AG08396 (cell line): ENCODE data around the gene ZNF146.
A peak's percentile ranks its signal among the peaks of the same experiment; 100 is the strongest.
"Not testable (repeated sequence)": the region's sequence is repeated elsewhere in the genome, so short reads cannot be mapped to it uniquely, and the experiment has no call there.

ENCODE experiments used
- DNase-seq: peaks from one replicate; pipeline ENCODE4 v3.0.0; 2012; ENCODE audit warnings: low spot score, mixed read lengths

ZNF146 gene

DNA sequence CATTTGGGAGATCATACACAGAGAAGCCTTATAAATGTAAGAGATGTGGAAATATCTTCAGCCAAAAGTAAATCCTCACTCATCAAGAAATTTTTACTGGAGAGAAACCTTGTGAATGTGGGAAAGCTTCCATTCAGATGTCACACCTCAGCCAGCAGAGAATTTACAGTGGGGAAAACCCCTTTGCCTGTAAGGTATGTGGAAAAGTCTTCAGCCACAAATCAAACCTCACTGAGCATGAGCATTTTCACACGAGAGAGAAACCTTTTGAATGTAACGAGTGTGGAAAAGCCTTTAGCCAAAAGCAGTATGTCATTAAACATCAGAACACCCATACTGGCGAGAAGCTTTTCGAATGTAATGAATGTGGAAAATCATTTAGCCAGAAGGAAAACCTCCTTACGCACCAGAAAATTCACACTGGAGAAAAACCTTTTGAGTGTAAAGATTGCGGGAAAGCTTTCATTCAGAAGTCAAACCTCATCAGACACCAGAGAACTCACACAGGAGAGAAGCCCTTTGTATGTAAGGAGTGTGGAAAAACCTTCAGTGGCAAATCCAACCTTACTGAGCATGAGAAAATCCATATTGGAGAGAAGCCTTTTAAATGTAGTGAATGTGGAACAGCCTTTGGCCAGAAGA lies 21.5 kb downstream of the ZNF146 start:
- no peak for DNase-seq

DNA sequence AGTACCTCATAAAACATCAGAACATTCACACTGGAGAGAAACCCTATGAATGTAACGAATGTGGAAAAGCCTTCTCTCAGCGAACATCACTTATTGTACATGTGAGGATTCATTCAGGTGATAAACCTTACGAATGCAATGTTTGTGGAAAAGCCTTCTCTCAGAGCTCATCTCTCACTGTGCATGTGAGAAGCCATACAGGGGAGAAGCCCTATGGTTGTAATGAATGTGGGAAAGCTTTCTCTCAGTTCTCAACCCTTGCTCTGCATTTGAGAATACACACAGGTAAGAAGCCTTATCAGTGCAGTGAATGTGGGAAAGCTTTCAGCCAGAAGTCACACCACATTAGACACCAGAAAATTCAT lies 22.0 kb downstream of the ZNF146 start:
- no peak for DNase-seq

DNA sequence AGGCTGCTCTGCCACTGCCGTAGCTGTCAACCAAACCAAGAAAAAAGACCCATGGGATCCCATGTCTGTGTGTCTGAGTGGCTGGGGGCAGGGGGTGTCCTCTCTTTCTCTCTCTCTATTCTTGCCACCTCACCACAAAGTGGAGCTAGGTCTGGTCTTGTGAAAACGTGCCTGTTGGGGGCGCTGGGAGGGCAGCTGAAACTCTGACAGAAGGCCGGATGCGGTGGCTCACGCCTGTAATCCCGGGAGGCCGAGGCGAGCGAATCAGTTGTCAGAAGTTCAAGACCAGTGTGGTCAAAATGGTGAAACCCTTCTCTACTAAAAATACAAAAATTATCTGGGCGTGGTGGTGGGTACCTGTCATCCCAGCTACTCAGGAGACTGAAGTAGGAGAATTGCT lies 29.2 kb downstream of the ZNF146 start:
- DNase-seq = no peak

DNA sequence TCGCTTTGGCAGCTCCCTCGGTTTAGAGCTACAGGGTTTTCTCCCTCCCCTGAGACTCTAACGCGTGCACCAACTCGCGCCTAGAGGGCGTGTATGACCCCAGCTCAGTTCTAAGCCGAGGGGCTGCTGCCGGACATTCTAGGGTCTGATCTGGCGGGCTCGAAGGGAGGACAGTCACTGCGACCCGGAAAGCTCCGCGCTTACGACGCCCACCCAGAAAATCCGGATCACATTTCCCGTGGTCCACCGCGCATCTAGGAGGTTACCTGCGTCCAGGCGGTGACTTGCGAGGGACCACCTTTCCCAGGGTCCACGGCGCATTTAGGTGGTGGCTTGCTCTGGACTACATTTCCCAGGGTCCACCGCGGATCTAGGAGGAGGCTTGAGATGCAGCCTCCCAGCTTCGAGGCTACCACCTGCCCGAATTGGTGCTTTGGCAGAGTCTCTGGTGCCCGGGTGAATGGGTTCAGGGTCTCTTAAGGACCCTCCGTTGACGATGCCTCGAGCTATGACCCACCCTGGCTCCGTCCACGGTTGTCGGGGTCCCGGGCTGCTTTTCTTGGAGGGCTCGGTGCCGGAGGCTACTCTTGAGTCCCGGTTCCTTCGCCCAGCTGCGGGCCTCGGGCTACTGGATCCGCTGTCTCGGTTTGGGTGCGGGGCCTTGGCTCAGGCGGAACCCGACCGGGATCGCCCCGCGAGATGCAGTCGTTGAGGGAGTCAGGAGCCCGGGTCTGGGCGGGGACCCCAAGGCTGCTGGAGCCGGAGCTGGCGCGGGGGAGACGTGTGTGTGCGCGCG lies 30.5 kb downstream of the ZNF146 start:
- DNase-seq = peak; percentile 65

DNA sequence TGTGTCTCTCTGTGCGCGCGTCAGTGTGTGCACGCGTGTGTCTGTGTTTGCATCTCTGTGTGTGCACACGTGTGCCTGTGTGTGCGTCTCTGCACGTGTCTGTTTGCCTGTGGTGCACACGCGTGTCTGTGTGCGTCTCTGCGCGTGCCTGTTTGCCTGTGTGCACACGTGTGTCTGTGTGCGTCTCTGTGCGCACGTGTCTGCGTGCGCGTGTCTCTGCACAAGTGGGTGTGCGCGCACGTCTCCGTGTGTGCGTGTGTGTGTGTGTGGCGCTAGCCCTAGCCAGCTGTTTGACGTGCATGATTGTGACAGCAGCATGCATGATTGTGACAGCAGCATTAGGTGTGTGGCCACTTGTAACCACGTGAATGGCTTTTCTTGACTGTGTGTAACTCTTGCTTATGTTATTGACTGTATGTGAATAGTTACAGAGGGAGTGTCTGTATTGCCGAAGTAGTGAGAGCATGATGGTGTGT lies 31.1 kb downstream of the ZNF146 start:
- no peak for DNase-seq

DNA sequence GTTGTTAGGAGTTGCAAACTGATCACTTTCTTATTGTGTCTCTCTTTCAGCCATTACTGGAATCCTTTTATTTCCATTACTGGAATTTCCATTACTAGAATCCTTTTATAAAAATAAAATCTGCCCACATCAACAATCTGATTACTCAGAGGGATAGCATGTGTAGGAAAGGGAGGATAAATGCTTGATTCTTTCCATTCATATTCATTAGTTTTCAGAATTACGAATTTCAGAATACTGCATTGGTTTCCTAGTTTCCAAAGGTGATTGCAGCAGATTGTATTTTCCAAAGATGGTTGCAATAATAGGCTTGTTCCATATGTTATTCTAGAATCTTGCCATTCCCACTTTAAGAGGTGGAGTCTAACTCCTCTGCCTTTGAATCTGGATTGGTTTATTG lies 37.1 kb downstream of the ZNF146 start:
- DNase-seq = no peak

DNA sequence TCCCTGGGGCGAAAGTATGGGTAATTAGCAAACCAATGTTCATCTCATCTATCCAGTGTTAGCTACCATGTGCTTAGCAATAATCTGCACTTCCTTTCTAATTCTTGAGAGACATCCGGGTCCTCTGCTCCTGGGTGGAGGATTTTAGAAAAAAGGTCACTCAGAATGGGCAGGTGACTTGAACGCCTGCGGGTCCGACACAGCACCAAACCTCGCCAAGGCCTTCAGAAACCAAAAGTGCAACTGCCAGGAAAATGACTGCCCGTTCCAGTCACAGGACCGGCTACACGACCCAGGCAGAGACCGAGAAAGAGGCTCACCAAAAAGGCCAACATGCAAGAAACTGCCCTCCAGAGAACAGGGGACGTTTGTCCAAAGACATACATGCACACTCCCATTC lies 39.9 kb downstream of the ZNF146 start:
- DNase-seq = no peak

DNA sequence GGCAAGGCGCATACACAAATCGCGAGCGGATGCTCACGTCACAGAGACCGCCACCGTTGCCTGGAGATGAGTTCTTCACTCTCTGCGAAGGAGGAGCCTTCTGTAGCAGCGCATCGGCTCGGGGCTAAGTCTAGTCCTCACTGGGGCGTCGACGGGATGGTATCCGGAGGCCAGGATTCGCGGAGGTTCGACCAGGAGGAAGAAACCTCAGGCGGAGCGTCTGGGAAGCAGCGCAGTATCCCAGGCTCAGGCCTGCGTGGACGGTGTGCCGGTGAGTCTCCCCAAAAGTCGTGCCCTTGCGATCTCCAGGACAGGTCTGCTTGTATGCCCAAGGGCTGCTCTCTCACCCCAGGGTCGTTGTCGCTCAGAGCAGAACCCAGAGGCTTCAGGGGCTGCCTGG lies 40.4 kb downstream of the ZNF146 start:
- no peak for DNase-seq

DNA sequence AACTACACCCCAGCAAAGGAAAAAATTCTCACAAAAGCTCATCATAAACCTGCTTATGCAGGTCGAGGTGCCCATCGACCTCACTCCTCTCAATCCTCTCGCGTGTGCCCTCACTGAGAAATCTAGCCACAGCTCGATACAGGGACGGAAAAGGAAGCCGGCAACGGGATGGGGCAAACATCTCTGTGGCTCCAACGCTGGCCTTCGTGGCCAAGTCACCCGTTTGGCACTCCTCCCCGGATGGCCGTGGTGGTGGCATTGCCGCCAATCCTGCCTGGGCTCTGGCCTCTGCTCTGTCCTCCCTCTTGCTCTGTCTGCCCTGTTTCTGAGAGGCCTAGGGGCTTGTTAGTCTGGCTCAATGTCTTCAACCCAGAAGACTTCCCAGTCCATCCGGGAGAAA lies 41.2 kb downstream of the ZNF146 start:
- DNase-seq = no peak

DNA sequence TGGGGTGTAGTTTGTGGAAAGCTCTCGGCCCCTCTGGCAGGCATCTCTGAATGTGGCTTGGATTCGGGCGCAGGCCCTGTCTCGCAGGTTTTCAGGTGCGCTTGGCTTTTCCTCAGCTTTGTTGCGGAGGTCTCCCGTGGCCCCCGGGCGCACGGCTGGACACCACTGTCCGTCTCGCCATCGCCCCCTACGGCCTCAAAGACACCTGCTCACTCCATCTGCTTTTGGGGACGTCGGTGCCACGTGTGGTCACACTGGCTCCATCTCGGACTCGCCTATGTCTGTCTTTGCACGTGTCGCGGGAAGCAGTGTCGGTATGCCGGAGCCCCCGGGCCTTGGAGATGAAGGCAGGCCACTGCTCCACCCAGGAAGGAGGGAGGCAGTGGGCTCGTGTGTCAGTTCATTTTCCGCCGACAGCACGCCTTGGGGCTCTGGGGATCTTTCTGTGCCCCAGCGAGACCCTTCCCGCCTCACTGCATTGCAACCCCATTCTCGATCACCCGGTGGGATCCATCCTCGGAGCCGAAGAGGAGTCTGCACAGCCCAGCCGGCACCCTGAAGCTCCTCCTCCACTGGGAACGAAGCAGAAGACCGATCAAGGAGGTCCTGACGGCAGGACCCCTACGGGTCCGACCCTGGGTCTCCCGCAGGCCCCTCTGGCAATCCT lies 42.1 kb downstream of the ZNF146 start:
- DNase-seq = no peak

DNA sequence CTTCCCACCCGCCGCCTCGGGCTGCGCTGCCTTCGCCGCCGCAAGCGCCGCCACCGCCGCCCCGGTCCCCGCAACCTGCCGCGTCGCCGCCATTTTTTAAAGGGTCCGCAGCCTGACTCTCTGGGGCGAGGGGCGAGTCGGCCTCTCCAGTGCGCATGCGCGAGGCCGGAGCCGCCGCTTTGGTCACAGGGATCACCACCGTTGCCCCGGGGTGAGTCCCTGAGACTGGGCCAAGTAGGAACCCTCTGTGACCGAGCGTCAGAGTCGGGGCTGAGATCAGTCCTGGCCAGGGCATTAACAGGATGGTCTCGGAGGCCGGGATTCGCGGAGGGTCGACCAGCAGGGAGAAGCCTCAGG lies 42.6 kb downstream of the ZNF146 start:
- DNase-seq = no peak

DNA sequence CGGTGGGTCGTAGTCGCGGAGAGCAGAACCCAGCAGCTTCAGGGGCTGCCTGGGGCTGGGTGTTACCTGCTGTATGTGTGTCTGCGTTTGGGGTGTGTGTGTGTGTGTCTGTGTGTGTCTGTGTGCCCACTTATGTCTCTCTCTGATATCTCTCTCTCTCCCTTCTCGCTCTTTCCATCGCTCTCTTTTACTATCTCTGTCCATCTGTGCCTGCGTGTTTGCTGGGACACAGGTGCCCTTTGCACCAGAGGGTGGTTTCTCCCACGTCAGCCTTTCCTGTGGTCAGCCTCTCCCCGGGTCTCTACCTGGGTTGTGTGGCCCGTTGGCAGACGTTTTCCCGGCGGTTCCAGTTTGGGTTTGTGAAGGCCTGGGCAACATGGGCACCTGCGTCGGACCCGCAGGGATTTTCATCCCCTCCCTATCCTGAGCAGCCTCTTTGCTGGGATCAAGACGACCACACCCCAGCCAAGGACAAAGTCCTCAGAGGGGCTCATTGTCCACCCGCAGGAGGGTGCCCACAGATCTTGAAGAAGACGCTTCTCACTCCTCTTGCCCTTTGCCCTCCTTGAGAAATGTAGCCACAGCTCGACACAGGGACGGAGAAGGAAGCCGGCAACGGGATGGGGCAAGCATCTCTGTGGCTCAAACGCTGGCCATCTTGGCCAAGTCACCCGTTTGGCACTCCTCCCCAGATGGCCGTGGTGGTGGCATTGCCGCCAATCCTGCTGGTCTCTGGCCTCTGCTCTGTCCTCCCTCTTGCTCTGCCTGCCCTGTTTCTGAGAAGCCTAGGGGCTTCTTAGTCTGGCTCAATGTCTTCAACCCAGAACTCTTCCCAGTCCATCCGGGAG lies 43.3 kb downstream of the ZNF146 start:
- no peak for DNase-seq

DNA sequence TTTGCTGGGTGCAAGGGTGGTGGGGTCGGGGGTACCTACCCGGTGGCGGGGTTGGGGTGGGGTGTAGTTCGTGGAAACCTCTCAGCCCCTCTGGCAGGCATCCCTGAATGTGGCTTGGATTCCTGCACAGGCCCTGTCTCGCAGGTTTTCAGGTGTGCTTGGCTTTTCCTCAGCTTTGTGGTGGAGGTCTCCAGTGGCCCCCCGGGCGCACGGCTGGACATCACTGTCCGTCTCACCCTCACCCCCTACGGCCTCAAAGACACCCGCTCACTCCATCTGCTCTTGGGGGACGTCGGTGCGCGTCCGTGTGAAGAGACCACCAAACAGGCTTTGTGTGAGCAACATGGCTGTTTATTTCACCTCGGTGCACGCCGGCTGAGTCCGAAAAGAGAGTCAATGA lies 44.3 kb downstream of the ZNF146 start:
- no peak for DNase-seq

DNA sequence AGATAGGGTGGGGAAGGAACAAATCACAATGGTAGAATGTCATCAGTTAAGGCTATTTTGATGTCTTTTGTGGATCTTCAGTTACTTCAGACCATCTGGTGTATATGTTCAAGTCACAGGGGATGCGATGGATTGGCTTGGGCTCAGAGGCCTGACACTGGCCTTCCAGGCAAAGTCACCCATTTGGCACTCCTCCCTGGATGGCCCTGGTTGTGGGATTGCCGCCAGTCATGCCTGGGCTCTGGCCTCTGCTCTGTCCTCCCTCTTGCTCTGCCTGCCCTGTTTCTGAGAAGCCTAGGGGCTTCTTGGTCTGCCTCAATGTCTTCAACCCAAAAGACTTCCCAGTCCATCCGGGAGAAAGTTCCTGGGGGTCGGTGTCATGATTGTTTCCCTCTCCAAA lies 50.2 kb downstream of the ZNF146 start:
- DNase-seq = no peak

DNA sequence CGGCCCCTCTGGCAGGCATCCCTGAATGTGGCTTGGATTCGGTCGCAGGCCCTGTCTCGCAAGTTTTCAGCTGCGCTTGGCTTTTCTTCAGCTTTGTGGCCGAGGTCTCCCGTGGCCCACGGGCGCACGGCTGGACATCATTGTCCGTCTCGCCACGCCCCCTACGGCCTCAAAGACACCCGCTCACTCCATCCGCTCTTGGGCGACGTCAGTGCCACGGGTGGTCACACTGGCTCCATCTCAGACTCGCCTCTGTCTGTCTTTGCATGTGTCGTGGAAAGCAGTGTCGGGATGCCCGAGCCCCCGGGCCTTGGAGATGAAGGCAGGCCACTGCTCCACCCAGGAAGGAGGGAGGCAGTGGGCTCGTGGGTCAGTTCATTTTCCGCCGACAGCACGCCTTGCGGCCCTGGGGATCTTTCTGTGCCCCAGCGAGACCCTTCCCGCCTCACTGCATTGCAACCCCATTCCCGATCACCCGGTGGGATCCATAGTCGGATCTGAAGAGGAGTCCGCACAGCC lies 51.0 kb downstream of the ZNF146 start:
- DNase-seq = no peak

DNA sequence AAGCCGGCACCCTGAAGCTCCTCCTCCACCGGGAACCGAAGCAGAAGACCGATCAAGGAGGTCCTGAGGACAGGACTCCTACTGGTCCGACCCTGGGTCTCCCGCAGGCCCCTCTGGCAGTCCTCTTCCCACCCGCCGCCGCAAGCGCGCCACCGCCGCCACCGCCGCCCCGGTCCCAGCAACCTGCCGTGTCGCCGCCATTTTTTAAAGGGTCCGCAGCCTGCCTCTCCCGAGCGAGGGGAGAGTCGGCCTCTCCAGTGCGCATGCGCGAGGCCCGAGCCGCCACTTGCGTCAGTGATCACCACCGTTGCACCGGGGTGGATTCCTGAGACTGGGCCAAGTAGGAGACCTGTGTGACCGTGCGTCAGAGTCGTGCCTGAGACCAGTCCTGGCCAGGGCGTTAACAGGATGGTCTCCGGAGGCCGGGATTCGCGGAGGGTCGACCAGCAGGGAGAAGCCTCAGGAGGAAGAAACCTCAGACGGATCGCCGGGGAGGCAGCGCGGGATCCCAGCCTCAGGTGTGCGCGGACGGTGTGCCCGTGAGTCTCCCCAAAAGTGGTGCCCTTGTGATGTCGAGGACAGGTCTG lies 51.6 kb downstream of the ZNF146 start:
- peak; percentile 90 for DNase-seq

DNA sequence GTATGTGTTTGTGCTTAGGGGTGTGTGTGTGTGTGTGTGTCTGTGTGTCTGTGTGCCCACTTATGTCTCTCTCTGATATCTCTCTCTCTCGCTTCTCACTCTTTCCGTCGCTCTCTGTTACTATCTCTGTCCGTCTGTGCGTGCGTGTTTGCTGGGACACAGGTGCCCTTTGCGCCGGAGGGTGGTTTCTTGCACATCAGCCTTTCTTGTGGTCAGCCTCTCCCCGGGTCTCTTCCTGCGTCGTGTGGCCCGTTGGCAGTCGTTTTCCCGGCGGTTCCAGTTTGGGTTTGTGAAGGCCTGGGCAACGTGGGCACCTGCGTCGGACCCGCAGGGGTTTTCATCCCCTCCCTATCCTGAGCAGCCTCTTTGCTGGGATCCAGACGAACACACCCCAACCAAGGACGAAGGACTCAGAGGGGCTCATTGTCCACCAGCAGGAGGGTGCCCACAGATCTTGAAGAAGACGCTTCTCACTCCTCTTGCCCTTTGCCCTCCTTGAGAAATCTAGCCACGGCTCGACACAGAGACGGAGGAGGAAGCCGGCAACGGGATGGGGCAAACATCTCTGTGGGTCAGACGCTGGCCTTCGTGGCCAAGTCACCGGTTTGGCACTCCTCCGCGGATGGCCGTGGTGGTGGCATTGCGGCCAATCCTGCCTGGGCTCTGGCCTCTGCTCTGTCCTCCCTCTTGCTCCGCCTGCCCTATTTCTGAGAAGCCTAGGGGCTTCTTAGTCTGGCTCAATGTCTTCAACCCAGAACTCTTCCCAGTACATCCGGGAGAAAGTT lies 52.3 kb downstream of the ZNF146 start:
- DNase-seq = no peak

DNA sequence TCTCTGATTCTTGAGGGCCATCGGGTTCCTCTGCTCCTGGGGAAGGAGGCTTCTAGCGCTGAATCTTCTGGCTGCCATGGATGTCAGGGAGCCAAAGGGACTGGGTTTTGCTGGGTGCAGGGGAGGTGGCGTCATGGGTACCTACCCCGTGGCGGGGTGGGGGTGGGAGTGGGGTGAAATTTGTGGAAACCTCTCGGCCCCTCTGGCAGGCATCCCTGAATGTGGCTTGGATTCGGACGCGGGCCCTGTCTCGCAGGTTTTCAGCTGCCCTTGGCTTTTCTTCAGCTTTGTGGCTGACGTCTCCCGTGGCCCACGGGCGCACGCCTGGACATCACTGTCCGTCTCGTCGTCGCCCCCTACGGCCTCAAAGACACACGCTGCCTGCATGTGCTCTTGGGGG lies 53.2 kb downstream of the ZNF146 start:
- not testable (repeated sequence) for DNase-seq

DNA sequence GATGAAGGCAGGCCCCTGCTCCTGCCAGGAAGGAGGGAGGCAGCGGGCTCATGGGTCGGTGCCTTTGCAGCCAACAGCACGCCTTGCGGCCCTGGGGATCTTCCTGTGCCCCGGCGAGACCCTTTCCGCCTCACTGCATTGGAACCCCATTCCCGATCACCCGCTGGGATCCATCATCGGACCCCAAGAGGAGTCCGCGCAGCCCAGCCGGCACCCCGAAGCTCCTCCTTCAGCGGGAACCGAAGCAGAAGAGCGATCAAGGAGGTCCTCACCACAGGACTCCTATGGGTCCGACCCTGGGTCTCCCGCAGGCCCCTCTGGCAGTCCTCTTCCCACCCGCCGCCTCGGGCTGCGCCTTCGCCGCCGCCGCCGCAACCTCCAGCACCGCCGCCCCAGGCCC lies 53.7 kb downstream of the ZNF146 start:
- DNase-seq = not testable (repeated sequence)

DNA sequence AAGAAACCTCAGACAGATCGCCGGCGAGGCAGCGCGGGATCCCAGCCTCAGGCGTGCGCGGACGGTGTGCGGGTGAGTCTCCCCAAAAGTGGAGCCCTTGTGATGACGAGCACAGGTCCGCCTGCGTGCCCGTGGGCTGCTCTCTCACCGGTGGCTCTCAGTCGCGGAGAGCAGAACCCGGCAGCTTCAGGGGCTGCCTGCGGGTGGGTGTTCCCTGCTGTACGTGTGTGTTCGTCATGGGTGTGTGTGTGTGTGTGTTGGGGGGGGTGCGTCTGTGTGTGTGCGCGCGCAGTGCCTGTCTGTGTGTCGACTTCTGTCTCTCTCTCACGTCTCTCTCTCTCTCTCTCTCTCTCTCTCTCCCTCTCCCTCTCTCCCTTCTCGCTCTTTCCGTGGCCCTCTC lies 54.4 kb downstream of the ZNF146 start:
- DNase-seq = not testable (repeated sequence)
